Stimulated activated CD8-positive, alpha-beta memory T cell treated with anti-CD3 and anti-CD28 coated beads, Interleukin-4, amount 100 ng/mL, for 1 hour (primary cell): ENCODE measurements around the gene BCOR.

Source experiments
- DNase-seq, 2 donors: peaks; one replicate each; pipeline ENCODE4 v3.0.0-alpha.2; 2020; ENCODE audit warnings: low read depth in 2 of 2, low spot score in 1 of 2

The BCOR gene

GRCh38 chrX:40099055-40099958 is 1.5 kb upstream of the BCOR start:
- DNase-seq = no peak

GRCh38 chrX:40098264-40099054 is 701 bp upstream of the BCOR start:
- DNase-seq = no peak

- no peak for DNase-seq
These were observed 636 bp downstream of the BCOR start for GRCh38 chrX:40097141-40097503.

GRCh38 chrX:40096395-40097091 is 1.2 kb downstream of the BCOR start:
- no peak for DNase-seq

- DNase-seq = no peak
These were observed 2.0 kb downstream of the BCOR start for GRCh38 chrX:40095583-40096394.

- no peak for DNase-seq
These were observed 2.7 kb downstream of the BCOR start for GRCh38 chrX:40094900-40095582.

GRCh38 chrX:40094041-40094899 is 3.5 kb downstream of the BCOR start:
- no peak for DNase-seq

GRCh38 chrX:40093586-40093985 is 4.2 kb downstream of the BCOR start:
- DNase-seq = no peak

GRCh38 chrX:40092808-40093435 is 4.8 kb downstream of the BCOR start:
- DNase-seq = no peak

- DNase-seq = no peak
These were observed 5.9 kb downstream of the BCOR start for GRCh38 chrX:40091691-40092421.

GRCh38 chrX:40090961-40091360 is 6.8 kb downstream of the BCOR start:
- DNase-seq = no peak

- DNase-seq = no peak
These were observed 7.5 kb downstream of the BCOR start for GRCh38 chrX:40090050-40090804.

GRCh38 chrX:40088803-40089540 is 8.8 kb downstream of the BCOR start:
- DNase-seq = no peak

GRCh38 chrX:40088299-40088625 is 9.5 kb downstream of the BCOR start:
- no peak for DNase-seq

GRCh38 chrX:40087425-40088298 is 10.1 kb downstream of the BCOR start:
- DNase-seq = no peak
